ENCODE data around the gene EIF5A. TPM values are rescaled to one million over a fixed set of nuclear protein-coding genes. Genes with fewer than 3 reads are reported as not detected.

The EIF5A gene
- polyA plus RNA-seq, 4 donors = 238 to 606 (median 340) TPM

DNA sequence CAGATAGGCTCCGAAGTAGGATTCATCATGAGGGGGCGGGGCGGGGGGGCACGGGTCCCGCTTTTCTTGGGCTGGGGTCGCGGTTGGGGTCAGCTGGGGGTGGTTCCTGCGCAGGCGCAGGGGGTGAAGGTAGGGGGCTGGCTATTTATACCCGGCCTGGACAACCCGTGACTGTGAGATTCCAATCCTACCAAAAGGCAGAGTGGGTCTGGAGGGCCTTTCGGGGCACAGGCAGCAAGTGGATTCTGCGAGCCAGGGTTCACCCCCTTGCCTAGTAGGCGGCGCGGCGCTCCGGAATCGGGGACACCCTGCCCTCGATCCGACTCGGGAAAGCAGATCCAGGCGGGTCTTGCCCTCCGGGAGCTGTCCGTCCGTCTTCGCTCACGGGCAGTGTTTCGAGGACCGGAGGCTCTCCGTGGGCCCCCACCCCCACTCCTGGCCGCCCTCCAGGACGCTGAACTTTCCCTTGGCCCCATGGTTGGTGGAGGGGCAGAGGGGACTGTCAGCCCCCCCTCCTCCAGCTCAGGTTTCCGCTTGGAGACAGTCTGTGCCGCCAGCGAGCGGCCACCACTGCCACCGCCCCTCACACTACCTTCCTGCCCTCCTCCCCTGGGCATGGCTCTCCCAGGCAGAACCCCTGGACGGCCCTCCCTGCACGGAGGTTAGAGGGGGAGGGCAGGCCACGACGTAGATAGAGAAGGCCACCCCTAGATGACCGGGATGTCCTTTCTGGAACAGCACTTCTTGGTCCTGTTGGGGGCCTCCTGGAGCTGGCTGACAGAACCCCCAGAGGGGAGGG, 25.3 kb upstream of the EIF5A start:
- Histone ChIP-seq H3K27me3 (ENCODE audit: control insufficient read depth in 3 of 3, insufficient read depth in 3 of 3, low read length in 3 of 3) (peaks cover 0 to 17% (median 0%) of the 10 kb centered on the region in 3 donors), H3K4me1 (ENCODE audit: control insufficient read depth in 3 of 3, insufficient read depth in 2 of 3, low read depth in 1 of 3, low read length in 2 of 3) (peaks cover 0 to 30% (median 0%) of the 10 kb centered on the region in 3 donors), H3K9me3 (ENCODE audit: control insufficient read depth in 2 of 2, insufficient read depth in 1 of 2, low read depth in 1 of 2, low read length in 1 of 2) (no peaks in the 10 kb centered on the region), H3K27ac (ENCODE audit: low read depth in 1 of 3, low read length in 2 of 3) (peak overlapping the region in 1 of 3 donors; percentile 22), H3K4me3 (ENCODE audit: low read depth in 1 of 3, low read length in 3 of 3) (peak overlapping the region in 2 of 3 donors; percentile 44 to 48), H3K36me3 (ENCODE audit: control insufficient read depth in 3 of 3, insufficient read depth in 2 of 3, low read depth in 1 of 3, low read length in 3 of 3) (no peaks in the 10 kb centered on the region)
- WGBS, 3 donors = 4 to 7% (median 6%) methylated on average over 35 to 43 of the region's 43 CpGs
- FAIRE-seq (no peak), DNase-seq (peak in 1 of 2 donors; percentile 37)

DNA sequence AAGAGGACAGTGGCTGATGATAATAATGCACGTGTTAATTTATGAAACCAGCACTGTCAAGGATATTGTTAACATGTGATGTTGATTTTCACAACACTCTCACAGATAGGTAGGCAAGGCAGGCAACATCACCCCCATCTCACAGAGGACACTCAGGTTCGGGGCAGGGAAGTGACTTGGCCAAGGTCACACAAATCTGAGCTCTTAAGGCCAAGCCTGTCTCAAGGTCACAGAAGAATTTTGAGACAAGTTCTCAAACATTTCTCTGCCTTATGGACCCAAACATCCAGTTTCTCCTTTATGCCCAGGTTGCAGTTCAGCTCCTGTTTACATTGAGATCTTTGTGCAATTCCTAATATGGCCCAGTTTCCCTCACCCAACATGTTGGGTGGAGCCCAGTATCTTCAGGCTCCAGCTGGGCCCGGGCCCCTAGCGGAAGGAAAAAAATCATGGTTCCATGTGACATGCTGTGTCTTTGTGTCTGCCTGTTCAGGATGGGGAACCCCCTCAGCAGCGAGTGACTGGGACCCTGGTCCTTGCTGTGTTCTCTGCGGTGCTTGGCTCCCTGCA, 24.6 kb upstream of the EIF5A start:
- Histone ChIP-seq H3K4me3 (ENCODE audit: low read depth in 1 of 3, low read length in 3 of 3) (no peak overlapping the region), H3K9me3 (ENCODE audit: control insufficient read depth in 2 of 2, insufficient read depth in 1 of 2, low read depth in 1 of 2, low read length in 1 of 2) (no peaks in the 10 kb centered on the region), H3K4me1 (ENCODE audit: control insufficient read depth in 3 of 3, insufficient read depth in 2 of 3, low read depth in 1 of 3, low read length in 2 of 3) (peaks cover 0 to 30% (median 0%) of the 10 kb centered on the region in 3 donors), H3K27ac (ENCODE audit: low read depth in 1 of 3, low read length in 2 of 3) (no peak overlapping the region), H3K36me3 (ENCODE audit: control insufficient read depth in 3 of 3, insufficient read depth in 2 of 3, low read depth in 1 of 3, low read length in 3 of 3) (no peaks in the 10 kb centered on the region), H3K27me3 (ENCODE audit: control insufficient read depth in 3 of 3, insufficient read depth in 3 of 3, low read length in 3 of 3) (peaks cover 0 to 17% (median 2%) of the 10 kb centered on the region in 3 donors)
- DNase-seq (no peak), FAIRE-seq (no peak)
- WGBS, 3 donors = 53 to 56% (median 55%) methylated on average over 6 of the region's 6 CpGs

DNA sequence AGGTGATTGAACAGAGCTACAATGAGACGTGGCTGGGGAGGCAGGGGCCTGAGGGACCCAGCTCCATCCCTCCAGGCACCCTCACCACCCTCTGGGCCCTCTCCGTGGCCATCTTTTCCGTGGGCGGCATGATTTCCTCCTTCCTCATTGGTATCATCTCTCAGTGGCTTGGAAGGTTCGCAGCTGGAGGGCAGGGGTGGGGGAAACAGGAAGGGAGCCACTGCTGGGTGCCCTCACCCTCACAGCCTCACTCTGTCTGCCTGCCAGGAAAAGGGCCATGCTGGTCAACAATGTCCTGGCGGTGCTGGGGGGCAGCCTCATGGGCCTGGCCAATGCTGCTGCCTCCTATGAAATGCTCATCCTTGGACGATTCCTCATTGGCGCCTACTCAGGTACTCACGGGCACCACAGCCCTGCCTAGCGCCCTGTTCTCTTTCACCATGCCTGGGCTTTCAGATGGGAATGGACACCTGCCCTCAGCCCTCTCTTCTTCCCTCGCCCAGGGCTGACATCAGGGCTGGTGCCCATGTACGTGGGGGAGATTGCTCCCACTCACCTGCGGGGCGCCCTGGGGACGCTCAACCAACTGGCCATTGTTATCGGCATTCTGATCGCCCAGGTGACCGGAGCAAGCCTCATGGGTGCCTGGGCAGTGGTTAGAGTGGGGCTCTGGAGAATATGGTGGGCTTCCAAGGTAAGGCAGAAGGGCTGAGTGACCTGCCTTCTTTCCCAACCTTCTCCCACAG, 23.8 kb upstream of the EIF5A start:
- Histone ChIP-seq H3K27me3 (ENCODE audit: control insufficient read depth in 3 of 3, insufficient read depth in 3 of 3, low read length in 3 of 3) (peaks cover 0 to 17% (median 2%) of the 10 kb centered on the region in 3 donors), H3K4me1 (ENCODE audit: control insufficient read depth in 3 of 3, insufficient read depth in 2 of 3, low read depth in 1 of 3, low read length in 2 of 3) (peaks cover 0 to 30% (median 0%) of the 10 kb centered on the region in 3 donors), H3K4me3 (ENCODE audit: low read depth in 1 of 3, low read length in 3 of 3) (no peak overlapping the region), H3K36me3 (ENCODE audit: control insufficient read depth in 3 of 3, insufficient read depth in 2 of 3, low read depth in 1 of 3, low read length in 3 of 3) (no peaks in the 10 kb centered on the region), H3K27ac (ENCODE audit: low read depth in 1 of 3, low read length in 2 of 3) (no peak overlapping the region), H3K9me3 (ENCODE audit: control insufficient read depth in 2 of 2, insufficient read depth in 1 of 2, low read depth in 1 of 2, low read length in 1 of 2) (no peaks in the 10 kb centered on the region)
- DNase-seq (no peak), FAIRE-seq (no peak)
- WGBS, 3 donors = 85 to 87% (median 86%) methylated on average over 18 of the region's 18 CpGs

DNA sequence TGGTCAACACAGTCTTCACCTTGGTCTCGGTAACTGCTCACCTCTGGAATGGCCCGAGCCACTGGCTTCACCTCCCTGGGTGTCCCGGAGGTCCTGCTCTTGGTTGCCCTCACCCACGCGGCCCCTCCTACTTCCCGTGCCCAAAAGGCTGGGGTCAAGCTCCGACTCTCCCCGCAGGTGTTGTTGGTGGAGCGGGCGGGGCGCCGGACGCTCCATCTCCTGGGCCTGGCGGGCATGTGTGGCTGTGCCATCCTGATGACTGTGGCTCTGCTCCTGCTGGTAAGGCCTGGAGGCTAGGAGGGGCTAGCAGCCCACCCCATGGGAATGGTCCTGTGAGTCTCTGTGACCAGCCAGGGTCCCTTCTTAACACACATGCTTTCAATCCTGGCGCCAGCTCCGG, 22.5 kb upstream of the EIF5A start:
- no peaks in the 10 kb centered on the region for H3K9me3 ChIP-seq (ENCODE audit: control insufficient read depth in 2 of 2, insufficient read depth in 1 of 2, low read depth in 1 of 2, low read length in 1 of 2)
- WGBS, 3 donors = 80 to 92% (median 87%) methylated on average over 16 of the region's 16 CpGs
- no peaks in the 10 kb centered on the region for H3K36me3 ChIP-seq (ENCODE audit: control insufficient read depth in 3 of 3, insufficient read depth in 2 of 3, low read depth in 1 of 3, low read length in 3 of 3)
- H3K4me1 ChIP-seq (ENCODE audit: control insufficient read depth in 3 of 3, insufficient read depth in 2 of 3, low read depth in 1 of 3, low read length in 2 of 3) = peaks cover 0 to 26% (median 0%) of the 10 kb centered on the region in 3 donors
- DNase-seq (no peak), FAIRE-seq (no peak)
- peaks cover 0 to 17% (median 2%) of the 10 kb centered on the region in 3 donors for H3K27me3 ChIP-seq (ENCODE audit: control insufficient read depth in 3 of 3, insufficient read depth in 3 of 3, low read length in 3 of 3)
- H3K27ac ChIP-seq (ENCODE audit: low read depth in 1 of 3, low read length in 2 of 3) = no peak overlapping the region
- H3K4me3 ChIP-seq (ENCODE audit: low read depth in 1 of 3, low read length in 3 of 3) = no peak overlapping the region

DNA sequence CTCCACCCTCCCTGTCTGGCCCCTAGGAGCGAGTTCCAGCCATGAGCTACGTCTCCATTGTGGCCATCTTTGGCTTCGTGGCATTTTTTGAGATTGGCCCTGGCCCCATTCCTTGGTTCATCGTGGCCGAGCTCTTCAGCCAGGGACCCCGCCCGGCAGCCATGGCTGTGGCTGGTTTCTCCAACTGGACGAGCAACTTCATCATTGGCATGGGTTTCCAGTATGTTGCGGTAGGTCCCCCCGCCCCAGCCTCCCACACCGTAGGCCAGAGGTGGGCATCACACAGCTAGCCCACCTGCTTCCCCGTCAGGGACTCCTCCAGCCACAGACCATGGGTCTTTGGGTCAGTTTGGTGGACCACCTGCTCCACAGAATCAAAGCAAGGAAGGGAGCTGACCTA, 21.7 kb upstream of the EIF5A start:
- Histone ChIP-seq H3K4me3 (ENCODE audit: low read depth in 1 of 3, low read length in 3 of 3) (no peak overlapping the region), H3K27ac (ENCODE audit: low read depth in 1 of 3, low read length in 2 of 3) (no peak overlapping the region), H3K4me1 (ENCODE audit: control insufficient read depth in 3 of 3, insufficient read depth in 2 of 3, low read depth in 1 of 3, low read length in 2 of 3) (peaks cover 0 to 19% (median 0%) of the 10 kb centered on the region in 3 donors), H3K27me3 (ENCODE audit: control insufficient read depth in 3 of 3, insufficient read depth in 3 of 3, low read length in 3 of 3) (peaks cover 0 to 17% (median 2%) of the 10 kb centered on the region in 3 donors), H3K9me3 (ENCODE audit: control insufficient read depth in 2 of 2, insufficient read depth in 1 of 2, low read depth in 1 of 2, low read length in 1 of 2) (no peaks in the 10 kb centered on the region), H3K36me3 (ENCODE audit: control insufficient read depth in 3 of 3, insufficient read depth in 2 of 3, low read depth in 1 of 3, low read length in 3 of 3) (no peaks in the 10 kb centered on the region)
- DNase-seq = no peak
- FAIRE-seq = no peak
- WGBS, 3 donors = 91 to 92% (median 92%) methylated on average over 12 of the region's 12 CpGs

DNA sequence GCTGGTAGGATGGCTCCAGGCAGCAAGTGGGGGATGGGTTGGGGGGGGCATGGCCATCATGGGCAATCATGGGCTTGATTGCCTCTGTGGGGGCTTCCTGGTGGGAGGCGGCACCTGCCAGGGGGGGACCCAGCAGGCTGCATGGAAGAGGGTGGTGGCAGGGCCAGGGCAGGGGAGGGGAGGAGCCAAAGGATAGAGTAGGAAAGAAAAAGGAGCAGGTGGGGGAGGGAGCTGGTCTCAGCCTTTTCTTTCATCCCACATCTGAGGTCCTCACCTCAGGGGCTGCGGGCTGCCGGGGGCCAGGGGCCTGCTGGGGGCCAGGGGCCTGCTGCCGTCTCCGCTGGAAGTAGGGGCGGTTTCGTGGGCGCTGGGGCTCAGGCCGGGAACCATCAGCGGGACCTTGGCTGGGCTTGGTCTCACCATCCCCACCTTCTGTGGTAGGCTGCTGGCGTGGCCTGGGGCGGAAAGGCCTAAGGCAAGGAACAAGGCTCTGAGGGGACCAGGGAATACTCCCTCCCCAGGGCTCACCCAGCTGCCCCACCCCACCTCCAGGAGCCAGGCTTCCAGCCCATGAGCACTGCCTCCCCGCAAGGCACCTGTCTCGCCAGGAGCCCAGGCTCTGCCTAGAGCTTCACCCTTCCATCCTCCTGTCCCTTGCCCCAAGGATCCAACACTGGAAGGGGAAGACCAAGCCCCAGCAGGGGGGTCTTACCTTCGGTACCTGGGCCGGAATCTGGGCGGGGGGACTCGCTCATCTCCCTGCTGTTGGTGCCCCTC, 18.0 kb upstream of the EIF5A start:
- Histone ChIP-seq H3K27ac (ENCODE audit: low read depth in 1 of 3, low read length in 2 of 3) (no peak overlapping the region), H3K4me3 (ENCODE audit: low read depth in 1 of 3, low read length in 3 of 3) (no peak overlapping the region), H3K36me3 (ENCODE audit: control insufficient read depth in 3 of 3, insufficient read depth in 2 of 3, low read depth in 1 of 3, low read length in 3 of 3) (no peaks in the 10 kb centered on the region), H3K27me3 (ENCODE audit: control insufficient read depth in 3 of 3, insufficient read depth in 3 of 3, low read length in 3 of 3) (peaks cover 0 to 9% (median 3%) of the 10 kb centered on the region in 3 donors), H3K4me1 (ENCODE audit: control insufficient read depth in 3 of 3, insufficient read depth in 2 of 3, low read depth in 1 of 3, low read length in 2 of 3) (peaks cover 0 to 18% (median 10%) of the 10 kb centered on the region in 3 donors), H3K9me3 (ENCODE audit: control insufficient read depth in 2 of 2, insufficient read depth in 1 of 2, low read depth in 1 of 2, low read length in 1 of 2) (peaks cover 0 to 6% of the 10 kb centered on the region in 2 donors)
- FAIRE-seq (no peak), DNase-seq (no peak)
- WGBS, 3 donors = 84 to 95% (median 90%) methylated on average over 17 to 18 of the region's 18 CpGs

DNA sequence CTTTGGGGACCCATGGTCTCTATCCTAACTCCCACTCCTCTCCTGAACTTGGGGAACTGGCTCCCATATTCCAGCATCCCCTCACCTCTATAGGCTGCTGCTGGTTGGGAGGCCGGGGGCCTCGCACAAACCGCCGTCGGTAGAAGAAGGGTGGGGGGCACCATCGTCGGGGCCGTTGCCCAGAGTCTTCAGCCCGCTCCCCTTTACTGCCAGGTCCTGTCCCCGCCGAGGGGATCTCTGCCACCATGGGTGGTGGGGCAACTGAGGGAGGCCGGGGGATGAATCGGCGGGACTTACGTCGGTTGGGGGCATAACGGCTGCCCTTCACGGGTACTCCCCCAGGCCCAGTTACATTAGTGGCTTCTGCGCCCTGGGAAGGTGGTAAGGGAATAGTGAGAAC, 17.3 kb upstream of the EIF5A start:
- FAIRE-seq (no peak), DNase-seq (no peak)
- H3K27ac ChIP-seq (ENCODE audit: low read depth in 1 of 3, low read length in 2 of 3) = no peak overlapping the region
- WGBS, 3 donors = 93 to 94% (median 93%) methylated on average over 19 of the region's 19 CpGs
- H3K4me1 ChIP-seq (ENCODE audit: control insufficient read depth in 3 of 3, insufficient read depth in 2 of 3, low read depth in 1 of 3, low read length in 2 of 3) = peaks cover 0 to 23% (median 10%) of the 10 kb centered on the region in 3 donors
- H3K9me3 ChIP-seq (ENCODE audit: control insufficient read depth in 2 of 2, insufficient read depth in 1 of 2, low read depth in 1 of 2, low read length in 1 of 2) = peaks cover 0 to 6% of the 10 kb centered on the region in 2 donors
- peaks cover 0 to 9% (median 8%) of the 10 kb centered on the region in 3 donors for H3K27me3 ChIP-seq (ENCODE audit: control insufficient read depth in 3 of 3, insufficient read depth in 3 of 3, low read length in 3 of 3)
- no peaks in the 10 kb centered on the region for H3K36me3 ChIP-seq (ENCODE audit: control insufficient read depth in 3 of 3, insufficient read depth in 2 of 3, low read depth in 1 of 3, low read length in 3 of 3)
- no peak overlapping the region for H3K4me3 ChIP-seq (ENCODE audit: low read depth in 1 of 3, low read length in 3 of 3)

DNA sequence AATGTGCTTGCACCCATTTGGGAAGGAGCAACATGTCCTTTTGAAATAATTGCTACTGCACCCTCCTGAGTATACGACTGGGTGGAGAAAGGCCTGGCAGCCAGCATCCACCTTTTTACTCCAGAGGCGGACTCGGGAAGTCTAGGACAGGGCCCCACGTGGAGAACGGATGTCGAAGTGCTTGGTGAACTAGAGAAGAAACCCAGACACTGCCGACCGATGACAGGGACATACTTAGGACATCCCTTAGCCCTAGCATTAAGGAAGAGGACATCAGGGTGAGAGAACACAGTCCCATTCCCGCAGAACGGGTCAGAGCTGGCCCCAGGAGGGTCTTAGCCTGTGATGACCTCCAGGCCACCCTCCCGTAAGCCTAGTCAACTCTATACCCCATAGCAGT, 16.7 kb upstream of the EIF5A start:
- Histone ChIP-seq H3K9me3 (ENCODE audit: control insufficient read depth in 2 of 2, insufficient read depth in 1 of 2, low read depth in 1 of 2, low read length in 1 of 2) (peaks cover 0 to 6% of the 10 kb centered on the region in 2 donors), H3K36me3 (ENCODE audit: control insufficient read depth in 3 of 3, insufficient read depth in 2 of 3, low read depth in 1 of 3, low read length in 3 of 3) (no peaks in the 10 kb centered on the region), H3K27ac (ENCODE audit: low read depth in 1 of 3, low read length in 2 of 3) (no peak overlapping the region), H3K27me3 (ENCODE audit: control insufficient read depth in 3 of 3, insufficient read depth in 3 of 3, low read length in 3 of 3) (peaks cover 0 to 11% (median 9%) of the 10 kb centered on the region in 3 donors), H3K4me3 (ENCODE audit: low read depth in 1 of 3, low read length in 3 of 3) (no peak overlapping the region), H3K4me1 (ENCODE audit: control insufficient read depth in 3 of 3, insufficient read depth in 2 of 3, low read depth in 1 of 3, low read length in 2 of 3) (peaks cover 0 to 23% (median 10%) of the 10 kb centered on the region in 3 donors)
- WGBS, 3 donors = 77 to 88% (median 79%) methylated on average over 11 of the region's 11 CpGs
- DNase-seq = no peak
- no peak for FAIRE-seq
